CD4-positive, alpha-beta T cell treated with Interleukin-1 beta for 1 hour (primary cell): ENCODE measurements around the gene CAPSL.
"Not testable (repeated sequence)": the region's sequence is repeated elsewhere in the genome, so short reads cannot be mapped to it uniquely, and the experiment has no call there.

Experiments used
- DNase-seq, 2 donors: peaks; one replicate each; pipeline ENCODE4 v3.0.0-alpha.2; 2020 to 2022

The CAPSL gene

GRCh38 chr5:35870605-35871004 lies 67.8 kb downstream of the CAPSL start:
- DNase-seq: no peak

GRCh38 chr5:35869685-35870277 lies 68.6 kb downstream of the CAPSL start:
- no peak for DNase-seq

- no peak for DNase-seq
Measured at GRCh38 chr5:35867998-35868397, 70.4 kb downstream of the CAPSL start.

- no peak for DNase-seq
Measured at GRCh38 chr5:35863159-35863558, 75.3 kb downstream of the CAPSL start.

- DNase-seq: no peak
Measured at GRCh38 chr5:35862126-35862525, 76.3 kb downstream of the CAPSL start.

- DNase-seq: no peak
Measured at GRCh38 chr5:35861718-35862117, 76.7 kb downstream of the CAPSL start.

GRCh38 chr5:35860686-35861085 lies 77.7 kb downstream of the CAPSL start:
- no peak for DNase-seq

GRCh38 chr5:35859101-35859661 lies 79.2 kb downstream of the CAPSL start:
- peak; percentile 27 to 60 for DNase-seq

- peak in 1 of 2 donors; percentile 47 for DNase-seq
Measured at GRCh38 chr5:35857606-35858205, 80.7 kb downstream of the CAPSL start.

- DNase-seq: peak in 1 of 2 donors; percentile 78
Measured at GRCh38 chr5:35856765-35857351, 81.6 kb downstream of the CAPSL start, which contains the start of gene IL7R. IL7R (plus strand) TSS chr5:35856891; CDS start chr5:35856978, 87 bp downstream.

GRCh38 chr5:35856186-35856764 lies 82.1 kb downstream of the CAPSL start:
- DNase-seq: not testable (repeated sequence)

- no peak for DNase-seq
Measured at GRCh38 chr5:35855187-35855586, 83.2 kb downstream of the CAPSL start.
